Measurements from ENCODE around the gene CERS6. TPM values are rescaled to one million over a fixed set of nuclear protein-coding genes. Genes with fewer than 3 reads are reported as not detected.

CERS6 gene
- total RNA-seq, 1 donor from 2014 or later = 30.9 TPM

GRCh38 chr2:168798888-168799410, 342.9 kb downstream of the CERS6 start:
- Mint-ChIP-seq H3K36me3 (ENCODE audit: unreplicated experiment) (no peaks in the 10 kb centered on the region), H3K9me3 (ENCODE audit: unreplicated experiment) (no peaks in the 10 kb centered on the region), H3K4me3 (ENCODE audit: unreplicated experiment) (no peak overlapping the region), H3K27ac (ENCODE audit: unreplicated experiment) (no peak overlapping the region), H3K4me1 (ENCODE audit: unreplicated experiment) (peaks cover 13% of the 10 kb centered on the region), H3K27me3 (ENCODE audit: unreplicated experiment) (no peaks in the 10 kb centered on the region)
- no peak for DNase-seq (ENCODE audit: extremely low spot score, unreplicated experiment)
- TF ChIP-seq, protein P1, sequence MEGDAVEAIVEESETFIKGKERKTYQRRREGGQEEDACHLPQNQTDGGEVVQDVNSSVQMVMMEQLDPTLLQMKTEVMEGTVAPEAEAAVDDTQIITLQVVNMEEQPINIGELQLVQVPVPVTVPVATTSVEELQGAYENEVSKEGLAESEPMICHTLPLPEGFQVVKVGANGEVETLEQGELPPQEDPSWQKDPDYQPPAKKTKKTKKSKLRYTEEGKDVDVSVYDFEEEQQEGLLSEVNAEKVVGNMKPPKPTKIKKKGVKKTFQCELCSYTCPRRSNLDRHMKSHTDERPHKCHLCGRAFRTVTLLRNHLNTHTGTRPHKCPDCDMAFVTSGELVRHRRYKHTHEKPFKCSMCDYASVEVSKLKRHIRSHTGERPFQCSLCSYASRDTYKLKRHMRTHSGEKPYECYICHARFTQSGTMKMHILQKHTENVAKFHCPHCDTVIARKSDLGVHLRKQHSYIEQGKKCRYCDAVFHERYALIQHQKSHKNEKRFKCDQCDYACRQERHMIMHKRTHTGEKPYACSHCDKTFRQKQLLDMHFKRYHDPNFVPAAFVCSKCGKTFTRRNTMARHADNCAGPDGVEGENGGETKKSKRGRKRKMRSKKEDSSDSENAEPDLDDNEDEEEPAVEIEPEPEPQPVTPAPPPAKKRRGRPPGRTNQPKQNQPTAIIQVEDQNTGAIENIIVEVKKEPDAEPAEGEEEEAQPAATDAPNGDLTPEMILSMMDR (IDR thresholded peaks at IDR 0.05) = no peak

GRCh38 chr2:168801471-168801870, 345.4 kb downstream of the CERS6 start:
- Mint-ChIP-seq H3K9me3 (ENCODE audit: unreplicated experiment) (no peaks in the 10 kb centered on the region), H3K36me3 (ENCODE audit: unreplicated experiment) (no peaks in the 10 kb centered on the region), H3K4me1 (ENCODE audit: unreplicated experiment) (peaks cover 12% of the 10 kb centered on the region), H3K27ac (ENCODE audit: unreplicated experiment) (no peak overlapping the region), H3K4me3 (ENCODE audit: unreplicated experiment) (no peak overlapping the region), H3K27me3 (ENCODE audit: unreplicated experiment) (no peaks in the 10 kb centered on the region)
- DNase-seq (ENCODE audit: extremely low spot score, unreplicated experiment) = no peak
- TF ChIP-seq, protein P1 (IDR thresholded peaks at IDR 0.05) = no peak

DNA sequence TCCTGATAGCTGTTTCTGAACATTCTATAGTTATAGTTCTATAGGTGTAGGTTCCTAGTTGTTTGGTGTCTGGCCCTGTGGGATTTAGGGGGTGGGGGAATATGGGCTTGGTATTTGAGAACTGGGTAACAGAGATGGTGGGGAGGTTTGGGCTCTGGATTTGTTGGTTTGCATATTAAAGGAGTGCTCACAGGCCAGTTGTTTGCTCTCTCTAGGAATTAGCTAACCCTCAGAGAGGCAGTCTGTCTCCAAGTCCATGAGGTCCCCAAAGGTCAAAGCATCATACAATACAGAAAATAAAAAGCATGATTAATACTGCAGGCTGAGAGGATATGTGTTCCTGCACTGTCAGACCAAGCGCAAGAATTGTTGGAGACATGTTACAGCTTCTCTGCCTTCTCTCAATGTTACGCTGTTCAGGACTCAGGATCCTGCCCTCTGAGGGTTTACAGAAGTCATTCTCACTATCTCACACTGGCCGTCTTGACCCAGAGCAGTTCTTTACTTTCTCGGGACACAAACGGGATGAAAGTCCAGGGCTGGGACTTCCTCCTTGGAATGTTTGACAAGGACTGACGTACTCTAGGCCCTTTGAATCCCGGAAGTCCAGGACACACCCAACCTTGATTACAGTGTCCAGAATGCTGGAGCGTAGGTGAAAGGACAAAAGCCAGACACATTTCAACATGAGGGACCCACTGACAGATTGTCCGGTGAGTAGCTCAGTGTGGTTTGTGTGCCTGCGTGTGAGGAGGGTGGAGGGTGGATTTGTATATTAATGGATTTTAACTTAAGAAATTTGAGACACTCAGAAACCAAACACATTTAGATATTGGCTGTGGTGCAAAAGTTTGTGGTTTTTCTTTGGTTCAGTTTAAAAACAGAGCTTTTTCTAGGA, 346.1 kb downstream of the CERS6 start, which contains the start of gene NOSTRIN:
Gene NOSTRIN, plus strand, starts transcription at position 677 of the 898 bp plus-strand sequence. Its CDS starts 10 bp downstream, at position 687.
- no peaks in the 10 kb centered on the region for H3K9me3 Mint-ChIP-seq (ENCODE audit: unreplicated experiment)
- peaks cover 11% of the 10 kb centered on the region for H3K4me1 Mint-ChIP-seq (ENCODE audit: unreplicated experiment)
- H3K36me3 Mint-ChIP-seq (ENCODE audit: unreplicated experiment) = no peaks in the 10 kb centered on the region
- H3K27ac Mint-ChIP-seq (ENCODE audit: unreplicated experiment) = no peak within 1 kb of the TSS
- no peaks in the 10 kb centered on the region for H3K27me3 Mint-ChIP-seq (ENCODE audit: unreplicated experiment)
- no peak for DNase-seq (ENCODE audit: extremely low spot score, unreplicated experiment)
- TF ChIP-seq, protein P1 (IDR thresholded peaks at IDR 0.05) = no peak
- H3K4me3 Mint-ChIP-seq (ENCODE audit: unreplicated experiment) = no peak within 1 kb of the TSS

DNA sequence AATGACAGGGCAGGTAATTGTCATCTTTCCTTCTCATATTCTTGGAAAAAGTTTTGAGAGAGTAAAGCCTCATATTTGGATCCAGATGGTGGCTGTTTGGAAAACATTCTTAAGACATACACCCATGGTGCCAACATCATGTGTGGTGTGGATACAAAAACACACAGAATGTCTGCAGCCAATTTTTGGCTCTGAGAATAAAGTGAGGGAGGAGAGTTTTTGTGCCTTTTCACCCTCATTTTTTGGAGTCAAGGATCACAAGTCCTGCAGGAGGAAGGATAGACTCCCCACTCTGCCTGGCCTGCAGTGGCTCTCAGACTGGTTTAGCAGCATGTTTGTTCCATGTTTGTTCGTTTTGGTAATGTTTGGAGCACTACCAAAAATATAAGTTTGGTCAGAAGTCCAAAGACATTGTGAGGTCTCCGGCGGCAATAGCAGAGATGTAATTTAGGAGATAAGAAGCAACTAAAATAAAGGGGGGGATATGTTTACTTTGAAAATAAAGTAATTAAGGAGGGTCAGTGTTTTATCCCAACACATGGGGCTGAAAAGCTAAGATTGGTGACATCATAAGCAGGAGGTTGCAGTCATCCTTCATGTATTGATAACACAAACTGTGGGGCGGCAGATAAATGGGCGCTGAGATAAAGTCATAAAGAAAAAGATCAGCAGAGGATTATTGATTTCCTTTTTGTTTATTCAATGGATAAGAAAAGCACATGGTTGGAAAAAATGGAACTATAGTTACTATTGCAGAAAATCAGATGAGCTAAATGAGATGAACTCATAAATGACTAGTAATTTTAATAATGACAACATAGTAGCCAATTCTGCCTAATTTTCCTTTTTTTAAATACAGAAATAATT, 347.0 kb downstream of the CERS6 start:
- peaks cover 11% of the 10 kb centered on the region for H3K4me1 Mint-ChIP-seq (ENCODE audit: unreplicated experiment)
- no peaks in the 10 kb centered on the region for H3K36me3 Mint-ChIP-seq (ENCODE audit: unreplicated experiment)

More for the DNA sequence above, 347.0 kb downstream of the CERS6 start:
- no peaks in the 10 kb centered on the region for H3K9me3 Mint-ChIP-seq (ENCODE audit: unreplicated experiment)
- H3K27me3 Mint-ChIP-seq (ENCODE audit: unreplicated experiment) = no peaks in the 10 kb centered on the region
- H3K27ac Mint-ChIP-seq (ENCODE audit: unreplicated experiment) = no peak overlapping the region
- no peak for DNase-seq (ENCODE audit: extremely low spot score, unreplicated experiment)
- TF ChIP-seq, protein P1 (IDR thresholded peaks at IDR 0.05) = no peak
- H3K4me3 Mint-ChIP-seq (ENCODE audit: unreplicated experiment) = no peak overlapping the region
